ENCODE measurements around the gene HNF1A.

Gene HNF1A

DNA sequence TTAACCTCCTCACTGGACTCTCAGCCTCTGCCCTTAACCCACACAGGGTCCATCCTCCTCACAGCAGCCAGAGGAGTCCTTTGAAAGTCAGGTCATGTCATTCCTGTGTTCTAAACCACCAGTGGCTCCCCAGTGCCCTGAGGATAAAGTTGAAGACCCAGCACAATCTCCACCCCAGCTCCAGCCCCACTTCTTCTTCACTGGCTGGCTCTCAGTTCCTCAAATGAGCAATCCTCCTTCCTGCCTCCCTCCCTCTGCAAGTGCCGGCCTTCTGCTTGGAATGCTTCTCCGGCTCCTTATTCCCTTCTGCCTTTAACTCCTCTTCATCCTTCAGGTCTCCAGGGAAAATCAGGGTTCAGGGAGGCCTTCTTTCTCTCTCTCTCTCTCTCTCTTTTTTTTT is 42.1 kb upstream of the HNF1A start:
- no peak for DNase-seq (ENCODE audit: low spot score)
- TF ChIP-seq, protein P1, sequence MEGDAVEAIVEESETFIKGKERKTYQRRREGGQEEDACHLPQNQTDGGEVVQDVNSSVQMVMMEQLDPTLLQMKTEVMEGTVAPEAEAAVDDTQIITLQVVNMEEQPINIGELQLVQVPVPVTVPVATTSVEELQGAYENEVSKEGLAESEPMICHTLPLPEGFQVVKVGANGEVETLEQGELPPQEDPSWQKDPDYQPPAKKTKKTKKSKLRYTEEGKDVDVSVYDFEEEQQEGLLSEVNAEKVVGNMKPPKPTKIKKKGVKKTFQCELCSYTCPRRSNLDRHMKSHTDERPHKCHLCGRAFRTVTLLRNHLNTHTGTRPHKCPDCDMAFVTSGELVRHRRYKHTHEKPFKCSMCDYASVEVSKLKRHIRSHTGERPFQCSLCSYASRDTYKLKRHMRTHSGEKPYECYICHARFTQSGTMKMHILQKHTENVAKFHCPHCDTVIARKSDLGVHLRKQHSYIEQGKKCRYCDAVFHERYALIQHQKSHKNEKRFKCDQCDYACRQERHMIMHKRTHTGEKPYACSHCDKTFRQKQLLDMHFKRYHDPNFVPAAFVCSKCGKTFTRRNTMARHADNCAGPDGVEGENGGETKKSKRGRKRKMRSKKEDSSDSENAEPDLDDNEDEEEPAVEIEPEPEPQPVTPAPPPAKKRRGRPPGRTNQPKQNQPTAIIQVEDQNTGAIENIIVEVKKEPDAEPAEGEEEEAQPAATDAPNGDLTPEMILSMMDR (IDR thresholded peaks at IDR 0.05; ENCODE audit: extremely low read depth, missing control alignments), result no peak

DNA sequence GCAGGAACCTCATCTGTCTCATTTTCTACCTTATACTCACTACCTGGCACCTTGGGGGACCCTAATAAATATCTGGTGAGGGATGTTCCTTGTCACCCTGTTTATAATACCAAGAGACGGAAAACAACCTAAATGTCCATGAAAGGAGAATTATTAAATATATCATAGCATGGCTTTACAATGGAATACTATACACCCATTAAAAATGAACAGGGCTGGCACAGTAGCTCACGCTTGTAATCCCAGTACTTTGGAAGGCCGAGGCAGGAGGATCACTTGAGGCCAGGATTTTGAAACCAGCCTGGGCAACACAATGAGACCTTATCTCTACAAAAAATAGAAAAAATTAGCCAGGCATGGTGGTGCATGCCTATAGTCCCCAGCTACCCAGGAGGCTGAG is 39.8 kb upstream of the HNF1A start:
- TF ChIP-seq, protein P1 (IDR thresholded peaks at IDR 0.05; ENCODE audit: extremely low read depth, missing control alignments), result no peak
- no peak for DNase-seq (ENCODE audit: low spot score)

DNA sequence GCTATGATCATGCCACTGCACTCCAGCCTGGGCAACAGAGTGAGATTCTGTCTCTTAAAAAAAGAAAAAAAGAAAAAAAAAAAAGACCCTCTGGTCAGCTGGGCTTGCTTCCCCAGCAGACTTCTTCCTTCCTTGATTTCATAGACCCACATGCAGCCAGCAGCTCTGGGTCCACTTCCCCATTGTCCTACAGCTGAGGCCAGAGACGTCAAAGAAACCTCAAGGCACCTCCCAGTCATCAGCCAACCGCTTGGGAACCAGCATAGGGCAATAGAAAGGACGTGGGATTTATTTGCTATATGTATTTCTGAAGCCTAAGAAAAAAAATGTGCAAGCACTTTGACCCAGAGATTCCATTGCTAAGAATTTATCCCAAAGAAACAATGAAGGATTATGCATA is 38.8 kb upstream of the HNF1A start:
- TF ChIP-seq, protein P1 (IDR thresholded peaks at IDR 0.05; ENCODE audit: extremely low read depth, missing control alignments), result no peak
- no peak for DNase-seq (ENCODE audit: low spot score)

DNA sequence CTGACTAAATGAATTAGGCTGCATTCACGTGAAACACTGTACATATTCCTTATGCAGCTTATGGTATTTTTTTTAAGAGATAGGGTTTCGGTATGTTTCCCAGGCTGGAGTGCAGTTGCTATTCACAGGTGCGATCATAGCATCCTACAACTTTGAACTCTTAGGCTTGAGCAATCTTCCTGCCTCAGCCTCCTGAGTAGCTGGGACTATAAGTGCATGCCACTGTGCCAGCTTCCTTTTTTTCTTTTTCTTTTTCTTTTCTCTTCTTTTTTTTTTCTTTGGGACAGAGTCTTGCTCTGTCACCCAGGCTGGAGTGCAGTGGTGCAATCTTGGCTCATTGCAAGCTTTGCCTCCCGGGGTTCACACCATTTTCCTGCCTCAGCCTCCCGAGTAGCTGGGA is 38.3 kb upstream of the HNF1A start:
- no peak for DNase-seq (ENCODE audit: low spot score)

DNA sequence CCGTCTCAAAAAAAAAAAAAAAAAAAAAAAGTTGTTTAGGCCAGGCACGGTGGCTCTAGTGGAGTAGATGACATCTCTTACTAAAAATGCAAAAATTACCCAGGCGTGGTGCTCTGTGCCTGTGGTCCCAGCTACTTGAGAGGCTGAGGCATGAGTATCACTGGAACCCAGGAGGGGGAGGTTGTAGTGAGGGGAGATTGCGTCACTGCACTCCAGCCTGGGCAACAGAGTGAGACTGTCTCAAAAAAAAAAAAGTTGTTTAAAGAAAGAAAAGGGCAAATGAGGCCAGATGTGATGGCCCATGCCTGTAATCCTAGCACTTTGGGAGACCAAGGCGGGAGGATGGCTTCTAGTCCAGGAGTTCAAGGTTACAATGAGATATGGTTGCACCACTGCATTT is 37.5 kb upstream of the HNF1A start:
- no peak for DNase-seq (ENCODE audit: low spot score)
- TF ChIP-seq, protein P1 (IDR thresholded peaks at IDR 0.05; ENCODE audit: extremely low read depth, missing control alignments), result no peak

More for the DNA sequence above, 38.3 kb upstream of the HNF1A start:
- TF ChIP-seq, protein P1 (IDR thresholded peaks at IDR 0.05; ENCODE audit: extremely low read depth, missing control alignments), result no peak

DNA sequence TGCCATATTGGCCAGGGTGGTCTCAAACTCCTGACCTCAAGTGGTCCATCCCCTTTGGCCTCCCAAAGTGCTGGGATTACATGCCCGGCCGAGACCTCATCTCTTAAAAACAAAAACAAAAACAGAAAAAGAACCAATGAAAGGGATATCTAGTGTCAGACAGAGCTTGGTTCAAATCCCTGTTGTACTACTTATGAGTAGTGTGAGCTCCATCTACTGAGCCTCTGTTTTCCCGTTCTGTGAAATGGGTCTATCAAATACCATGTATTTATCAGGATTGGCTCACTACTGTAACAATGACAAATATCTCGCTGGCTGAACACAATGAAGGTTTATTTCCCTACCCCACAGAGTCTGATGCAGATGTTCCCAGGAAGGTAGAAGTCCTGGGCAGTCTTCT is 36.9 kb upstream of the HNF1A start:
- TF ChIP-seq, protein P1 (IDR thresholded peaks at IDR 0.05; ENCODE audit: extremely low read depth, missing control alignments), result no peak
- DNase-seq (ENCODE audit: low spot score), result no peak

DNA sequence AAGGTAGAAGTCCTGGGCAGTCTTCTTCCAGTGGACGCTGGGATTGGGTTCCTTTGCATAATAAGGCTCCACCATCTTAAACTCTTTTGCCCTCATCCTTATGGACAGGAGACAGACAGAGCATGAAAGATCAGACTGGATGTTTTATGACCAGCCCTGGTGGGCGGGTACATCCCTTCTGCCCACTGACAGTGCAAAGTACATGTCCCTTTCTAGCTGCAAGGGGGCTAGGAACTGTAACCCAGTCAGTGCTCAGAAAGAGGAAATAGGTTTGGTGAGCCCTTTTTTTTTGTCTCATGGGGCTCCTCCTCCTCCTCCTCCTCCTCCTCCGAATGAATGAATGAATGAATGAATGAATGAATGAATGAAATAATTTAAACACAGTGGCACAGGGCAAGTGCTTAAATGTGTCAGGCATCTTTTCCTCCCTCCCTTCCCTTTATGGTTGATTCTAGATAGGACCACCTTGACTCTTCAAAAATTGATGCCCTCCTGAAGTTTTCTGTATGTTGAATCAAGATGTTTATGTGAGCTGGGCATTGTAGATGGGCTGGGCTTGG is 36.4 kb upstream of the HNF1A start:
- TF ChIP-seq, protein P1 (IDR thresholded peaks at IDR 0.05; ENCODE audit: extremely low read depth, missing control alignments), result no peak
- no peak for DNase-seq (ENCODE audit: low spot score)
